Upper lobe of left lung (tissue), 4 donors: Measurements from ENCODE around the gene FBXO3.

Experiments
- CTCF ChIP-seq, 6 experiments: fragments of 450-650 bp in 4 of 6; fragments of 200-600 bp in 2 of 6; sonication (generic) in 2 of 6; IDR thresholded peaks; one replicate each; pipeline ENCODE4 v1.5.1; 2016 to 2019; ENCODE audit warnings: antibody characterized with exemption in 6 of 6
- EP300 ChIP-seq, 4 donors: sonication (generic); formaldehyde crosslinking; IDR thresholded peaks; one replicate each; pipeline ENCODE4 v1.5.1; 2017; ENCODE audit warnings: antibody characterized with exemption in 4 of 4, control low read depth in 2 of 4
- POLR2A ChIP-seq, 4 donors: fragments of 450-650 bp; IDR thresholded peaks; one replicate each; pipeline ENCODE4 v1.5.1; 2016 to 2017; ENCODE audit warnings: antibody characterized with exemption in 4 of 4, mild to moderate bottlenecking in 2 of 4
- POLR2AphosphoS5 ChIP-seq, 2 donors: sonication (generic); formaldehyde crosslinking; IDR thresholded peaks; one replicate each; pipeline ENCODE4 v1.5.1; 2017; ENCODE audit warnings: antibody characterized with exemption in 2 of 2

GRCh38 chr11:33747979-33748378 lies 26.3 kb downstream of the FBXO3 start:
- TF ChIP-seq POLR2A (IDR thresholded peaks at IDR 0.05) (no peak), CTCF (IDR thresholded peaks at IDR 0.05) (no peak), EP300 (IDR thresholded peaks at IDR 0.05) (no peak), POLR2AphosphoS5 (IDR thresholded peaks at IDR 0.05) (no peak)
